Heart left ventricle (tissue), 16 donors: ENCODE results near the gene TUBA1A. TPM values are rescaled to one million over a fixed set of nuclear protein-coding genes. Genes with fewer than 3 reads are reported as not detected.
"Not testable (repeated sequence)": the region's sequence is repeated elsewhere in the genome, so short reads cannot be mapped to it uniquely, and the experiment has no call there.

ENCODE experiments used
- ATAC-seq, 4 donors: fragments of 200-7000 bp; cut with Tn5 transposase; one replicate each; pipeline ENCODE4 v1.9.1; 2020 to 2022; ENCODE audit warnings: moderate library complexity in 4 of 4, mild to moderate bottlenecking in 3 of 4, moderate number of reproducible peaks in 1 of 4
- DNase-seq, 5 donors: peaks; one replicate each; pipeline ENCODE4 v3.0.0-alpha.2; 2020
- H3K27ac ChIP-seq, 12 donors: fragments of 200-600 bp; sonication (generic) in 4 of 12; one replicate each; pipeline versions ENCODE4 v1.5.0 to v1.8.0; 2016 to 2022; ENCODE audit warnings: mild to moderate bottlenecking in 2 of 12
- H3K27me3 ChIP-seq, 9 donors: fragments of 200-600 bp; sonication (generic) in 2 of 9; one replicate each; pipeline versions ENCODE4 v1.5.1 to v1.8.0; 2016 to 2022; ENCODE audit warnings: mild to moderate bottlenecking in 3 of 9
- H3K36me3 ChIP-seq, 9 donors: fragments of 200-600 bp; sonication (generic) in 2 of 9; one replicate each; pipeline versions ENCODE4 v1.5.0 to v1.8.0; 2018 to 2022; ENCODE audit warnings: mild to moderate bottlenecking in 2 of 9
- H3K4me1 ChIP-seq, 12 donors: fragments of 200-600 bp; sonication (generic) in 4 of 12; one replicate each; pipeline versions ENCODE4 v1.5.0 to v1.8.0; 2016 to 2022; ENCODE audit warnings: mild to moderate bottlenecking in 3 of 12
- H3K4me3 ChIP-seq, 12 donors: fragments of 200-600 bp; sonication (generic) in 4 of 12; one replicate each; pipeline versions ENCODE4 v1.5.0 to v1.8.0; 2017 to 2022; ENCODE audit warnings: mild to moderate bottlenecking in 9 of 12, moderate library complexity in 4 of 12
- H3K9me3 ChIP-seq, 12 donors: fragments of 200-600 bp; sonication (generic) in 4 of 12; one replicate each; pipeline versions ENCODE4 v1.5.0 to v1.8.0; 2016 to 2022; ENCODE audit warnings: mild to moderate bottlenecking in 1 of 12
- POLR2A ChIP-seq, 2 donors: fragments of 450-650 bp; IDR thresholded peaks; one replicate each; pipeline ENCODE4 v1.6.1; 2017; ENCODE audit warnings: antibody characterized with exemption in 2 of 2, mild to moderate bottlenecking in 2 of 2, moderate library complexity in 2 of 2
- WGBS, 4 donors: extraction: QIAGEN DNeasy Blood & Tissue Kit in 2 of 4; methylation state at CpG; one replicate each; pipeline versions ENCODE4 v1.1.5 to v1.1.7; 2013 to 2018; 5-methylcytosine and 5-hydroxymethylcytosine counted together
- intact Hi-C, 10 donors: fragments of 100-400 bp; cut with DNase I; formaldehyde crosslinking; loops; one replicate each; pipeline versions ENCODE4 v1.11.1 to v1.14.2; 2022
- polyA plus RNA-seq, 2 donors: library from polyadenylated mRNA; stranded (reverse); fragments of 200-250 nt; gene quantifications; one replicate each; pipeline ENCODE4 v1.2.3, GENCODE V29; 2013
- total RNA-seq, 9 donors: library from RNA; depleted of rRNA in 2 of 9; stranded (reverse); fragments of >200 nt in 2 of 9; fragmentation: NEBNext Ultra II Directional in 3 of 9; extraction: Animal tissue kit (Norgen Biotek cat#: 25700) in 3 of 9; gene quantifications; one replicate each; pipeline versions ENCODE4 v1.1.0 to v1.2.4, GENCODE V29; 2016 to 2023
- TF ChIP-seq, protein P1 (sequence below), 12 donors: fragments of 200-600 bp; sonication (generic) in 4 of 12; IDR thresholded peaks; one replicate each; pipeline versions ENCODE4 v1.5.0 to v1.8.0; 2018 to 2022; ENCODE audit warnings: antibody characterized with exemption in 12 of 12, mild to moderate bottlenecking in 5 of 12
- donor health status: ischemic (EF 13 %, LVEDD 7.1; RV severe dilation, severe dysfunction).
- donor health status: healthy with polysubstance abuse.
- donor health status: DM: no; HTN: yes; CAD: no.
- donor health status: DM: no; HTN: no; CAD: no.
- donor health status: ischemic (EF 25% LVEDD 6.9; RV normal size, moderate dysfunction).
- donor health status: ischemic (EF 25% LVEDD 5.7; RV mildly dilated, moderate dysfunction).
- donor health status: healthy.
- donor health status: DM: yes; HTN: yes; CAD: no.
- donor health status: ischemic (EF 35%, LVEDD 5.7; RV mildly dilated, moderate dysfunction).
- donor health status: nonischemic (EF 11% LVEDD 7.7; RV severe dilation, severe dysfunction).
- donor health status: DM: yes; HTN: yes; CAD: no.
- donor health status: PGD.
- donor health status: ischemic (EF 29% LVEDD 5.4; RV normal size, mild dysfunction).
- donor health status: nonischemic (EF 23%, LVEDD 6.1; RV moderate dilation, normal function).

The TUBA1A gene
- total and polyA plus RNA-seq, 11 donors, result 71.5 to 280 (median 184) TPM

DNA sequence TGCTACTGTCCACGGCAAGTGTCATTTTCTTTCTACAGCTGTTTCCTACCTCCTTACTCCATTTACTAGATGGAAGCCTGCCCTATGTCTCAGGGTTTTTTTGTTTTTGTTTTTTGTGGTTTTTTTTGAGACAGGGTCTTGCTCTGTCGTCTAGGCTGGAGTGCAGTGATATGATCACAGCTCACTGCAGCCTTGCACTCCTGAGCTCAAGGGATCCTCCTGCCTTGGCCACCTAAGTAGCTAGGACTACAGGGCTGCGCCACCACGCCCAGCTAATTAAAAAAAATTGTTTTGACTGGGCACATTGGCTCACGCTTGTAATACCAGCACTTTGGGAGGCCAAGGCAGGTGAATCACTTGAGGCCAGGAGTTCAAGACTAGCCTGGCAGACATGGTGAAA lies 14.7 kb downstream of the TUBA1A start:
- ATAC-seq, result no peak
- H3K27ac ChIP-seq, result no peak overlapping the region
- 68 to 89% (median 82%) methylated on average over 5 of the region's 5 CpGs for WGBS, 4 donors
- H3K4me3 ChIP-seq, result no peak overlapping the region
- no peak for DNase-seq
- H3K9me3 ChIP-seq, result peaks cover 0 to 7% (median 0%) of the 10 kb centered on the region in 12 donors
- intact Hi-C loops, result no loop called here
- H3K4me1 ChIP-seq, result no peaks in the 10 kb centered on the region
- H3K27me3 ChIP-seq, result no peaks in the 10 kb centered on the region
- no peaks in the 10 kb centered on the region for H3K36me3 ChIP-seq
- TF ChIP-seq POLR2A (IDR thresholded peaks at IDR 0.05), result no peak
- TF ChIP-seq, protein P1, sequence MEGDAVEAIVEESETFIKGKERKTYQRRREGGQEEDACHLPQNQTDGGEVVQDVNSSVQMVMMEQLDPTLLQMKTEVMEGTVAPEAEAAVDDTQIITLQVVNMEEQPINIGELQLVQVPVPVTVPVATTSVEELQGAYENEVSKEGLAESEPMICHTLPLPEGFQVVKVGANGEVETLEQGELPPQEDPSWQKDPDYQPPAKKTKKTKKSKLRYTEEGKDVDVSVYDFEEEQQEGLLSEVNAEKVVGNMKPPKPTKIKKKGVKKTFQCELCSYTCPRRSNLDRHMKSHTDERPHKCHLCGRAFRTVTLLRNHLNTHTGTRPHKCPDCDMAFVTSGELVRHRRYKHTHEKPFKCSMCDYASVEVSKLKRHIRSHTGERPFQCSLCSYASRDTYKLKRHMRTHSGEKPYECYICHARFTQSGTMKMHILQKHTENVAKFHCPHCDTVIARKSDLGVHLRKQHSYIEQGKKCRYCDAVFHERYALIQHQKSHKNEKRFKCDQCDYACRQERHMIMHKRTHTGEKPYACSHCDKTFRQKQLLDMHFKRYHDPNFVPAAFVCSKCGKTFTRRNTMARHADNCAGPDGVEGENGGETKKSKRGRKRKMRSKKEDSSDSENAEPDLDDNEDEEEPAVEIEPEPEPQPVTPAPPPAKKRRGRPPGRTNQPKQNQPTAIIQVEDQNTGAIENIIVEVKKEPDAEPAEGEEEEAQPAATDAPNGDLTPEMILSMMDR (IDR thresholded peaks at IDR 0.05), result no peak

DNA sequence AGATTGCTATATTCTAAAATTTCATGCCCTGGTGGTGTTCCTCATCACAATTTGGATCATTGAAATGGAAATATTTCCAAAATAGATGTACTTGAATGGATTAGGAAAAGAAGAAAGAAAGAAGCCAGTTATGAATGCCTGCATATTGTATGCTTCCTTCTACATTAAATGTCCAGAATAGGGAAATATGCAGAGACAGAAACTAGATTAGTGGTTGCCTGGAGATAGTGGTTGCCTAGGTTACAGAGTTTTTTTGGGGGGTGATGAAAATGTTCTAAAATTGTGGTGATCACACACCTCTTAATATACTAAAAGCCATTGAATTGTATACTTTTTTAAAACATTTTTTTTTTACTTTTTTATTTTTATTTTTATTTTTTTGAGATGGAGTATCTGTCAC lies 18.0 kb downstream of the TUBA1A start:
- no peaks in the 10 kb centered on the region for H3K36me3 ChIP-seq
- ATAC-seq (no peak), DNase-seq (no peak)
- no peak overlapping the region for H3K4me3 ChIP-seq
- intact Hi-C loops, result no loop called here
- H3K27me3 ChIP-seq, result no peaks in the 10 kb centered on the region
- H3K9me3 ChIP-seq, result no peaks in the 10 kb centered on the region
- H3K4me1 ChIP-seq, result no peaks in the 10 kb centered on the region
- H3K27ac ChIP-seq, result no peak overlapping the region
- no peak for TF ChIP-seq POLR2A (IDR thresholded peaks at IDR 0.05)
- TF ChIP-seq, protein P1 (IDR thresholded peaks at IDR 0.05), result no peak

DNA sequence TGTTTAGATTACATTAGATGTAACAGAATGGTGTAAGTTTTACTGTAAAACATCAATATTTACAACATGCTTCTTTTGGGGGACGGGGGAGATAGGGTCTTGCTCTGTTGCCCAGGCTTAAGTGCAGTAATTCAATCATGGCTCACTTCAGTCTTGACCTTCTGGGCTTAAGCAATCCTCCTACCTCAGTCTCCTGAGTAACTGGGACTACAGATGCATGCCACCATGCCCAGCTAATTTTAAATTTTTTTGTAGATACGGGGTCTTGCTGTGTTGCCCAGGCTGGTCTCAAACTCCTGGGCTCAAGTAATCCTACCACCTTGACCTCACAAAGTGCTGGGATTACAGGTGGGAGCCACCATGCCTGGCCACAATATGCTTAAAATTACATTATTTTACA lies 23.8 kb downstream of the TUBA1A start:
- ATAC-seq, result no peak
- Histone ChIP-seq H3K4me3 (no peak overlapping the region), H3K9me3 (no peaks in the 10 kb centered on the region), H3K4me1 (peaks cover 0 to 13% (median 0%) of the 10 kb centered on the region in 12 donors), H3K36me3 (no peaks in the 10 kb centered on the region), H3K27ac (no peak overlapping the region), H3K27me3 (no peaks in the 10 kb centered on the region)
- DNase-seq, result no peak
- no peak for TF ChIP-seq POLR2A (IDR thresholded peaks at IDR 0.05)
- TF ChIP-seq, protein P1 (IDR thresholded peaks at IDR 0.05), result no peak
- intact Hi-C loops, result no loop called here
- WGBS, 4 donors, result 95 to 100% (median 97%) methylated on average over 2 of the region's 2 CpGs

DNA sequence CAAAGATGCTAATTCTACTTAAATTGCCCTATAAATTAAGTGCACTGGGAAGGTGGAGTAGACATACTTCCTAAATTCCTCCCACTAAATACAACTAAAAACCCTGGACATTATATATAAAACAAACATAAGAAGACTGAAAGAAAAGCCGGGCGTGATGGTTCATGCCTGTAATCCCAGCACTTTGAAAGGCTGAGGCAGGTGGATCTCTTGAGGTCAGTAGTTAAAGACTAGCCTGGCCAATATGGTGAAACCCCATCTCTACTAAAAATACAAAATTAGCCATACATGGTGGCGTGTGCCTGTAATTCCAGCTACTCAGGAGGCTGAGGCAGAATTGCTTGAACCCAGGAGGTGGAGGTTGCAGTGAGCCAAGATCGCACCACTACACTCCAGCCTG lies 27.0 kb downstream of the TUBA1A start:
- intact Hi-C loops, DNase-seq, H3K27me3 ChIP-seq, H3K36me3 ChIP-seq, ATAC-seq, H3K4me3 ChIP-seq, H3K9me3 ChIP-seq, H3K27ac ChIP-seq: not testable (repeated sequence)
- 92 to 97% (median 95%) methylated on average over 4 of the region's 4 CpGs for WGBS, 4 donors
- H3K4me1 ChIP-seq, result peaks cover 0 to 13% (median 0%) of the 10 kb centered on the region in 12 donors

DNA sequence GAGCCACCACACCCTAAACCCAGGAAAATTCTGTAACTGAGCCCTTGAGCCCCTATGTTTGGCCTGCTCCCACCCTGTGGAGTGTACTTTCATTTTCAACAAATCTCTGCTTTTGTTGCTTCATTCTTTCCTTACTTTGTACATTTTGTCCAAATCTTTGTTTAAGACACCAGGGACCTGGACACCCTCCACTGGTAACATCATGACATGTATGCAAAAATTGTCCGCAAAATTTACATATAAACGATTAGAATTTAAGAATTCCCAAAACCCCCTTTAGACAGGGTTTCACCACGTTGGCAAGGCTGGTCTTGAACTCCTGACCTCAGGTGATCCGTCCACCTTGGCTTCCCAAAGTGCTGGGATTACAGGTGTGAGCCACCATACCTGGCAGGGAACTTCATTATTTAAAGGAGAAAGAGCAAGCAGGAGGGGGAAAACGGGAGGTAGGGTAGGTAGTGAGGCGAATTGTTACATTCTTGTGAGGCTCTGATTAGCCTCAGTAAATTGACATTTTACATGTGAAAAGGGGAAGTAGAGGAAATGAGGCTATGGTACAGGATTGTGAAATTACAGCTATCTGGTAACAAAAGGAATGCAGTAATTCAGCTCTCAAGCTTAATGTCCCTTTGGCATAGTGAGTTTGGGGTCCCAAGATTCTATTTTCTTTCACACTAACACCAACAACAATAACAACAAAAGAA lies 27.6 kb downstream of the TUBA1A start:
- TF ChIP-seq, protein P1 (IDR thresholded peaks at IDR 0.05), result no peak
- TF ChIP-seq POLR2A (IDR thresholded peaks at IDR 0.05), result no peak
- no peaks in the 10 kb centered on the region for H3K36me3 ChIP-seq
- intact Hi-C loops, result no loop called here
- no peak overlapping the region for H3K27ac ChIP-seq
- no peak for DNase-seq
- H3K9me3 ChIP-seq, result no peaks in the 10 kb centered on the region
- H3K4me1 ChIP-seq, result peaks cover 0 to 13% (median 0%) of the 10 kb centered on the region in 12 donors
- no peaks in the 10 kb centered on the region for H3K27me3 ChIP-seq
- no peak overlapping the region for H3K4me3 ChIP-seq
- 73 to 83% (median 79%) methylated on average over 6 of the region's 6 CpGs for WGBS, 4 donors
- ATAC-seq, result no peak
